Daoy (cell line): ENCODE data around the gene BHMT2. TPM values are rescaled to one million over a fixed set of nuclear protein-coding genes. Genes with fewer than 3 reads are reported as not detected.

Experiments
- DNase-seq: peaks from one replicate; pipeline ENCODE4 v3.0.0-alpha.2; 2015; ENCODE audit warnings: low read depth
- total RNA-seq: library from RNA; depleted of rRNA; stranded (reverse); fragments of >200 nt; shearing (Covaris generic); gene quantifications from 2 replicates; pipeline ENCODE4 v1.2.3, GENCODE V29; 2014; rRNA removed

The BHMT2 gene
- total RNA-seq, 1 experiment from 2014 or later = 3.4 TPM

GRCh38 chr5:79120221-79120620, 50.7 kb downstream of the BHMT2 start:
- DNase-seq = no peak

GRCh38 chr5:79122973-79123372, 53.4 kb downstream of the BHMT2 start:
- no peak for DNase-seq

- DNase-seq = no peak
These were observed 55.0 kb downstream of the BHMT2 start for GRCh38 chr5:79124607-79125006.

GRCh38 chr5:79130781-79131180, 61.2 kb downstream of the BHMT2 start:
- DNase-seq = no peak

GRCh38 chr5:79133121-79133656, 63.6 kb downstream of the BHMT2 start:
- no peak for DNase-seq

- DNase-seq = peak; percentile 80
These were observed 64.3 kb downstream of the BHMT2 start for GRCh38 chr5:79133657-79134451.

GRCh38 chr5:79135790-79136553, 66.4 kb downstream of the BHMT2 start:
- DNase-seq = no peak

GRCh38 chr5:79136618-79137017, 67.1 kb downstream of the BHMT2 start:
- no peak for DNase-seq

Other genes with a start within 250 kb of the BHMT2 start
- 9.2 and 12.2 TPM in 2 replicates for gene ARSB, start 84.5 kb upstream of the BHMT2 start, total RNA-seq
- 0.18 and 0.74 TPM in 2 replicates for gene DMGDH, start 93 bp upstream of the BHMT2 start, total RNA-seq
- not detected in 2 replicates for gene BHMT, start 42.0 kb downstream of the BHMT2 start, total RNA-seq
- gene JMY, start 166.4 kb downstream of the BHMT2 start, total RNA-seq = 5.8 and 6.4 TPM in 2 replicates